Stimulated activated CD4-positive, alpha-beta T cell treated with anti-CD3 and anti-CD28 coated beads, Interleukin-12 subunit alpha, Interleukin-12 subunit beta, amount 100 ng/mL, for 48 hours (primary cell): ENCODE results near the gene TCF19.
A peak's percentile ranks its signal among the peaks of the same experiment; 100 is the strongest.

ENCODE experiments used
- DNase-seq, 3 donors: peaks; one replicate each; pipeline ENCODE4 v3.0.0-alpha.2; 2020; ENCODE audit warnings: low read depth in 2 of 3, low spot score in 1 of 3

TCF19 gene

DNA sequence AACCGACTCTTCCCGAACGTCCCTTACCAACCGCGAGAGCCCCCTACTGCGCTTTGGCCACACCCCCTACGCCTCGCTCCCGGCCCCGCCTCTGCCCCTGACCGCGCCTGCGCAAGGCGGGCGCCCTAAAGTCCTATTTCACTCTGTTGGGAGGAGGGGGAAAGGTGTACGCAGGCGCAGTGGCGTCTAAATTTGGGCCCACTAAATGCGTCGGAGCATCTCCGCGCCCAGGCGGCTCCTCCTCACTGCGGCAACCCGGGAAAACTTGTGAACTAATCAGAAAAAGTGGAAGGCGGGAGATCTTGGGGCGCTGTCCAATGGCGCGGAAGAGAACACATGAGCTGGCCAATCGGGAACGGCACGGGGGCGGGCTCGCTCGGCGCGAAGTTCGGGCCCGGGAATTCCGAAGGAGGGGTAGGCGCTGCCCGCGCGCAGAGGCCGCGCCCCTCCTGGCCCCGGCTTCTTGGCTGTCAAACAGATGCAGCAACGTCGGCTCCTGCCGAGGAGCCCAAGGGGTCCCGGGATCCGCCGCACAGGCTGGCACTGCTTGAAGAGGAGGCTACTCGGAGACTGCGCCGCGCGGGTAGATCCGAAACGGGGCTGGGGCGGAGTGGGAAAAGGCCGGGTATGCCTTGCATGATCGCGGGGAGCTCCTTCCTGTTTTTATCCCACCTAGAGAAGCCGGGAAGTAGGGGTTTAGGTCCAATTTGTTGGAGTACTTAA lies at the start of gene TCF19:
TSS of gene TCF19 (plus strand) at position 450 of the 723 bp plus-strand sequence. CDS start 881 bp downstream, outside the sequence.
- DNase-seq, result peak; percentile 97 to 98 (median 98)

GRCh38 chr6:31110825-31111582 lies 47.4 kb upstream of the TCF19 start:
- no peak for DNase-seq

DNA sequence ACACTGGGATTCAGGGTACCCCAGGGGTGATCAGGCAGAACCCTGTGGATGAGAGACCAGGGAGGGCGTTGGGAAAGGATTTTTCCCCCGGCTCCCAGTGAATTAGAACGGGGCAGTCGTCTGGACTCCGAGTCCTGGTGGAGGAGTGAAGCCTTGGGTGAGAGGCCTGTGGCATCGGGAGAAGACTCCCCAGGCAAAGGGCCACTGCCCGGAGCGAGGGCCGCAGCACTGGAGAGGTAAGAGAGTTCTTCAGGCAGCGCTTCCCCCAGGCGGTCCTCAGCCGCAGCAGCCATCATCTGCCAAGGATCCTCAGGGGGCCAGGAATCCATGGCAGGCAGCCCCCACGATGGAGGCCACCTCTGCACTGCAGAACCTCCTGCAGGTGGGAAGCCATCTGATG lies 46.7 kb upstream of the TCF19 start:
- DNase-seq, result no peak

- DNase-seq, result no peak
Observed at GRCh38 chr6:31112478-31112877, 45.9 kb upstream of the TCF19 start, which contains the start of gene C6orf15. TSS of gene C6orf15 (minus strand) at chr6:31112575. CDS start at chr6:31112555, 20 bp downstream.

- no peak for DNase-seq
Observed at GRCh38 chr6:31113861-31114540, 44.4 kb upstream of the TCF19 start.

- no peak for DNase-seq
Observed at GRCh38 chr6:31114541-31114878, 43.9 kb upstream of the TCF19 start, which contains the start of gene PSORS1C1. TSS of gene PSORS1C1 (plus strand) at chr6:31114800. CDS start at chr6:31129633, 14,833 bp downstream.

DNA sequence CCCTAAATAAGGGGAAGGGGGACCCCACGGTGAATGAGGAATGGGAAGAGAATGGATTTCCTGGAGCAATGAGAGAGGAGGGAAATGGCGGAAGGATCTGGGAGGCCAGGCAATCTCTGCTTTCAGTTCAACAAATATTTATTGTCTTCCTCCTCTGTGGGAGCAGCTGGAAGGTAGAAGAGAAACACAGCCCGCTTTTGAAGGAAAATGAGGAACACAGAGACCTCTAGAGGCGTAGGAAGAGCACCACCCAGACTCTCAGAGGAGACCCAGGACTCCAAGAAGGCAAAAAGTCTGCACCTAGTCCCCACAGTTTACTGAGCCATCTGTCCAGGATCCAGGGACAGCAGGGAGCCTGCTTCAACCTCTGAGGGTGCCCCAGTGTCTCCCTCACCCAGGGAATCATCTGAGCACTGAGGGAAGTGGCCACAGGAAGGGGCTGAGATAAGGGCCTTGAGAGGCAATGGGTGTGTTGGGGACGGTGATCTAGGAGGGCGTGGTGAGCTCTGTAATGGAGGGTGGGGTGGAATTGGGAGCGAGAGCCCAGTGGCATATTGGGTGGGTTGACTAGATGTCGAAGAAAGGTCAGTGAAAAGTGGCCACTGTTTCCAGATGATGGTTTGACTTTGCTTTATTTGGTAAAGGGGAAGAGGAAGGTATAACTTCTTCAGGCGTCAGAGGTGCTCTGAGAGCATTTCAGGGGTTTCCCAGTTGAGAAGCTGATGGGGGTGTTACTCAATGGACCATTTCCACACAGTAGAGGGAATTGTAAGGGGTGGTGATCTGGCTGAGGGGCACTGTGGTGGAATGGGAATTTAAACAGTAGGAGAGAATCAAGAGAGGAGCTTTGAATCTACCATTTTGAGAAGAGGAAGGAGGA lies 43.2 kb upstream of the TCF19 start:
- DNase-seq, result no peak

DNA sequence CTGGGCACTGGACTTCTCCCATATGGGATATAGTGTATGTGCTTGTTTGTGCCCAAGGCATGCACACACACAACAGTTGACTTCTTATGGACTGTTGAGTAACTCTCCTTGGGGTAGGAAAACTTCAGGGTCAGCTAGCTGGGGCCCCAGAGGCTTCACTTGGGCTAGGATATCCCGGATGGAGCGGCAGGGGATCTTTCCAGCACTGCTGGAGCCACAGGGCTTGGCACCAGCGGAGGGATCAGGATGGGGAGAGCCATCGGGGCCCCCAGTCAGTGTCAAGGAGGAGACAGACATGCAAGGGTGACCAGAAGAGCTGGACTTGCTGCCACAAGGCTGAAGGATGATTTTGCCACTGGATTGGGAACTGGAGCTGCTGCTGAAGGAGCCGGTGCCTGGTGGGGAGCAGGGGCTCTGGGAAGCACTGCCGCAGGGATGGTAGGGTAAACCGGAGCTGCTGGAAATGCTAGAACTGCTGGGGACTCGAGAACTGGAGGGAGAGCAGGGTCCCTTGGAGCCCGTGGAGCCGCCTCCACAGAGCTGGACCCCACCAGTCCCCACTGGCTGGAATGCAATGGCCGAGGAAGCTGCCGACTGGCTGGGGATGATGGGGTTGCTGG lies 42.3 kb upstream of the TCF19 start:
- no peak for DNase-seq

DNA sequence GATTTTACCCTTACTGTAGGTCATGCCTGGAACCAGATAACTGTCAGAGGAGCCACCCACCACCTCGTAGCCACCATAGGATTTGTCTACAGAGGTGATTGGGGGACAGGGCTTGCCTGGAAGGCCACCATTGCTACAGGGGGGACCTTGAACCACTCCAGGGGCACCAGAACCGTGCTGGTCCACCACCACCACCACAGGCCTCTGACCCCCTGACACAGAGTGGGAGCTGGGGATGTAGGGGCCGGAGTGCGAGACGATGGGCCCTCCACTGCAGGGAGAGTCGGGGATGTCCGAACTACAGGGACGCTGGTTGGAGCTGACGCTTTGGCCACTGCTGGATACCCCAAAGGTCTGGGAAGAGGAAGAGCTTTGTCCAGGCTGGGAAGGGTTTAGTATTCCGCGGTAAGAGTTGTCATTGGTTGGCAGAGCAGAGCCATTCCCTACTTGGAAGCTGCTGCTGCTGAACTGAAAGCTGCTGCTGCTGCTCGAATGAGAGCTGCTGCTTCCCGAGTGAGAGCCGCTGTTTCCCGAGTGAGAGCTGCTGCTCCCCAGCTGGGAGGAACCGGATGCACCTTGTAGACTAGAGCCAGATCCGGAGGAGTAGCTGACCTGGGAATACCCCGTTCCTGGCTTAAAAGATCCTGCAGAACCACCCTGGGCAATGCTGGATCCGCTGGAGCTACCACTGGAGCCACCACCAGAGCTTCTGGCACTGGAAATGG lies 41.6 kb upstream of the TCF19 start:
- no peak for DNase-seq

DNA sequence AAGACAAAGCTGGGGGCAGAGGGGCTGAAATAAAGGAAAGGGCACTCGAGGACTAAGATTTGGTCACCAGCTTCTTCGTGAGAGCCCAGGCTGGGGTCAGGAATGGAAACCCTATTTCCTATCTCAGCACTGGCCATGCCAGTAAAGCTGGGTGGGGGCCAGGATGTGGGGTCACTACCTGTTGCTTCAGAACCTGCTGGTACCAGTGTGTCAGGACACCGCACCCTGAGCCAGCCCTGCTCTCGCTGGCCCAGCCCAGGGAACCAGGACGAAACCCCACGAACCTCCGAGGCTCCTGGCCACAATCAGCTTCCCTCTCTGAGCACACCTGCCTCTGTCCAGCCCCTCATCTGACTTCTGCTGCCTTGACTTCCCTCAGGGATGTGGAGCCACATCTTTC lies 40.2 kb upstream of the TCF19 start:
- DNase-seq, result no peak

DNA sequence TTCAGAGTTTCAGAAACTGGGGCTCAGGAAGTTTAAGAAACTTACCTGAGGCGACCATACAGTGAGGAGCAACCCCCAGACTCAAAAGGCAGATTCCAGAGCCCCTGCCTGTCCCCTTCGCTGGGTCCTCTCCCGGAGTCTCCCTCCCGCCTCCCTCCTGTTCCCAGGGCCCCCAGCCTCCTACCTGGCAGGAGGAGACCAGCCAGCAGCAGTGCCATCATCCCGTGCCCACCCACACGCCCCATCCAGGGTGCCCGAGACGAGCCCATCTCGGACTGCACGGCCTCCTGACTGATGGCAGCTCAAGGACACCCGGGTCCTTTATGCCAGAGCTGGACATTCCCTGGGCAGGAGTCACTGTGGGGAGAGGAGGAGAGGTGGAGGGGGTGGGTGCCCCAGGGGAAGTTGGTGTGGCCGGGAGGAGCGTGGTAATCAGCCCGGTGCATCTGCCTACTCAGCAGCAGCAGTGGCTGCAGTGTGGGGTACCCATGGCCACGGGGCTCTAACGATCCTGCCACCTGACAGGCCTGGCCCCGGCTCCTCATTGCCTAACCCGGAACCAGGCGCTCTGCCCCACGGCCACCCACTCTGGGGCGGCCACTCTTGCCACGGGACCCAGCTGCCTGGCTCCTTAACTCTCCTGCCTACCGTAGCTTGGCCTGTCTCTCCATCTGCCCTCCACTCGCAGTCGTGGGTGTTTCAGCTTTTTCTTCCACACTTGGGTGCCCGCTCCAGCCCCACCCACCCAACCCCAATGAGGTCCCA lies 38.1 kb upstream of the TCF19 start, which contains the start of gene CDSN:
TSS of gene CDSN (minus strand) at position 296 of the 765 bp plus-strand sequence. CDS start at position 269, 27 bp downstream.
- DNase-seq, result no peak

GRCh38 chr6:31121131-31121790 lies 37.1 kb upstream of the TCF19 start:
- no peak for DNase-seq

GRCh38 chr6:31122791-31123706 lies 35.3 kb upstream of the TCF19 start:
- DNase-seq, result no peak

DNA sequence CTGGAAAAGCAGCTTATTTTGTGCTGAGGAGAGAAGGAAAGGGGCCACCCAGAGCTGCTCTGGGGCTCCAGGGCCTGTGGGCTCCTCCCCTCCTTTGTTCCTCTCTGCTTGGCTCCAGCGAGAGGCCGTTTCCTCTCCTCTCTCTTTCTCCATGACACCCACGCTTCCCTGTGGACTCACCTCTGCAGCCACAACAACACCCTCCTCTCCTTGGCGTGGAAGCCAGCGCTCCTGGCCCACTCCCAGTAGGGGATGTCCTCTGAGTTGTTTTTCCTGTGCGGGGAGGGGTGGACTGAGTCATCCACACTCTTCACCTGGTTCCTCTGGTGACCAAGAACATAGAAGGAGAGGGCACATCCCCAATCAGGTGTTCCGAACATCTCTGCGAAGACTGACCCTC lies 33.2 kb upstream of the TCF19 start:
- no peak for DNase-seq

DNA sequence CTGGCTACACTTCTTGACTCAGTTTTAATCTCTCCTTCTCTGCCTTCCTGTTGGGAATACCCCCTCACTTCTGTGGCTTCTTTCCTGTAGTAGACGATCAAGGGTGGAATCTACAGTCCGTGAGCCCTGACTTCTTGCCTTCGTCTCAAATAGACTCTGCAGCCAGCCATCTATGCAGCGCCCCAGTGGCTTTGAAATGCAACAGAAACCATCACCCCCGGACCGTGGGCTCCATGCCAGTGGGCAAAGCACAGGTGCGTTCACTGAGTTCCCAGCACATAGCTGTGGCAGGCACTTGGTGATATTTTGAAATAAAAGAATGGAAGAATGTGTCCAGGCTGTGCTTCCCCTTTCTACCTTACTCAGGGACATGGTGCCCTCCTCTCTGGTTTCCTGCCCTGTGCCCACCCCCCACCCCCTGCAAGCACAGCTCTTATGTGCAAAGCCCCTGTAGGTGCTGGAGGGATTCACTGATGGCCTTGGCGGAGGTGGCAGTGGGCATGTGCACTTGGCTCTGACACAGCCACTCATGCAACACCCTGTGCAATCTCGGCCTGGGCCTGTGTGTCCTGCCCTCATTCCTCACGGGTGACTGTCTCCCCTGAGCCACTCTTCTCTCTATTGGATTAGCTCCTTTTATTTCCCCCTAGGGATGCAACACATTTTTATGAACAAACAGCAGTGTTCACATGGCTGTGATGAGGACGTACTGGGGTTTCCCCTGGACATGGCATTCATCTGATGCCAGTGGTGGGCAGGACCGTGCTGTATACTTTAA lies 32.6 kb upstream of the TCF19 start:
- DNase-seq, result no peak

DNA sequence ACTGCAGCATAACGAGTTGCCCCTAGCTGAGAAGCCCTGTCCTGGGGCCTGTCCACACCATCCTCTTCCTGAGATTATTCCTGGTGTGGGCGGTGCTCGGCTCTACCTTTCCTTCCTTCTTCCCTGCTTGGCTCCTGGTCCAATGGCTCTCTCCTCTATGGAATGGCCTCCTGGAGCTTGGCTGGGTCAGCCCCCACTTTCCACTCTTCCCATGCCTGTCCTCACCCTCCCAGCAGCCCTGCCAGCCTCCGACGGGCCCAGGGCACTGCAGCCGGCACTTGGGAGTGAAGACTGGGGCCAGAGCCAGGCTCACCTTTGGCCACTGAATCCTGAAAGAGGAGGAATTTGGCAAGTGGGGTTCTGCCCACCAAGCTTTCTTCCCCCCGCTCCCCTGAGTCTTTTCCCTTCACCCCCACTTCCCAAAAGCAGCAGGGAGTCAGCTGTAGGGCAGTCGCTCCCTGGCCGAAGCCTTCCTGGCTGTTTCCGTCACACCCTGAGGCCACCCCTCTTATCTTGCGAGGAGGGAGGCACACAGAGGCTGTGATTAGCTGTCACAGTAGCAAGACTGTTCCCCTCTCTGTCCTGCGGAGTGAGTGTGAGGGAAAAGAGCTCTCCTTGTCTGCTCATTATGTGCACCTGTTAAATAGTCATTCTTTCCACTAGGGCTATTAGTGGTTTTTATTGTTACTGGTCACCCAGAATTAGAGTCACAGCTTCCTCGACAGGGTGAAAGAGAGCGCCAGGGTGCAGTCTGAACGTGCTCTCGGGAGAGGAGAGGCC lies 31.8 kb upstream of the TCF19 start:
- DNase-seq, result no peak
